A673 (cell line): ENCODE measurements around the gene PWWP2B.

Experiments used
- EZH2 ChIP-seq: fragments of 200-600 bp; sonication (generic); IDR thresholded peaks from 2 replicates; pipeline ENCODE4 v1.6.1; 2017; ENCODE audit warnings: borderline replicate concordance, low read depth, mild to moderate bottlenecking, mixed read lengths, antibody characterized with exemption, low read length; ENCODE audit not compliant: poor library complexity, severe bottlenecking
- TF ChIP-seq, protein P1 (sequence below): fragments of 300-800, 200-600 bp; sonication (generic); conservative IDR thresholded peaks from 2 replicates; pipeline ENCODE4 v1.5.1; 2017; ENCODE audit warnings: low read depth, mild to moderate bottlenecking, antibody characterized with exemption, low read length, moderate library complexity, mixed read lengths

- TF ChIP-seq, protein P1, sequence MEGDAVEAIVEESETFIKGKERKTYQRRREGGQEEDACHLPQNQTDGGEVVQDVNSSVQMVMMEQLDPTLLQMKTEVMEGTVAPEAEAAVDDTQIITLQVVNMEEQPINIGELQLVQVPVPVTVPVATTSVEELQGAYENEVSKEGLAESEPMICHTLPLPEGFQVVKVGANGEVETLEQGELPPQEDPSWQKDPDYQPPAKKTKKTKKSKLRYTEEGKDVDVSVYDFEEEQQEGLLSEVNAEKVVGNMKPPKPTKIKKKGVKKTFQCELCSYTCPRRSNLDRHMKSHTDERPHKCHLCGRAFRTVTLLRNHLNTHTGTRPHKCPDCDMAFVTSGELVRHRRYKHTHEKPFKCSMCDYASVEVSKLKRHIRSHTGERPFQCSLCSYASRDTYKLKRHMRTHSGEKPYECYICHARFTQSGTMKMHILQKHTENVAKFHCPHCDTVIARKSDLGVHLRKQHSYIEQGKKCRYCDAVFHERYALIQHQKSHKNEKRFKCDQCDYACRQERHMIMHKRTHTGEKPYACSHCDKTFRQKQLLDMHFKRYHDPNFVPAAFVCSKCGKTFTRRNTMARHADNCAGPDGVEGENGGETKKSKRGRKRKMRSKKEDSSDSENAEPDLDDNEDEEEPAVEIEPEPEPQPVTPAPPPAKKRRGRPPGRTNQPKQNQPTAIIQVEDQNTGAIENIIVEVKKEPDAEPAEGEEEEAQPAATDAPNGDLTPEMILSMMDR: no peak
- TF ChIP-seq EZH2: no peak
Observed at GRCh38 chr10:132393695-132394181, 3.3 kb upstream of the PWWP2B start.
